Measurements from ENCODE around the gene PBX3. TPM values are rescaled to one million over a fixed set of nuclear protein-coding genes. Genes with fewer than 3 reads are reported as not detected.

PBX3 gene
- total RNA-seq, 1 experiment from 2014 or later: 39.0 TPM

- Histone ChIP-seq H3K4me1 (ENCODE audit: control insufficient read depth, insufficient read depth, low read length) (no peaks in the 10 kb centered on the region), H3K27ac (ENCODE audit: low read length) (no peak overlapping the region), H3K4me3 (ENCODE audit: low read depth in 2 of 2, low read length in 2 of 2) (no peak overlapping the region), H3K9me3 (ENCODE audit: control insufficient read depth, insufficient read depth, low read depth, low read length) (no peaks in the 10 kb centered on the region), H3K36me3 (ENCODE audit: control insufficient read depth, insufficient read depth, low read length) (no peaks in the 10 kb centered on the region; the same call in 1 of the 2 replicates), H3K27me3 (ENCODE audit: control insufficient read depth, insufficient read depth, low read length) (no peaks in the 10 kb centered on the region)
- no peak for ATAC-seq
- intact Hi-C loops (cut with micrococcal nuclease; ENCODE audit: unreplicated experiment) (no loop called here), in situ Hi-C loops (cut with HindIII; ENCODE audit: low pct_unique_long_range_greater_than_20kb, low sequenced_read_pairs) (no loop called here)
- no TSS peak for BruUV-seq (replicated peaks)
- ChIA-PET POLR2A (no interaction called here), CTCF (no interaction called here)
- DNase-seq (ENCODE audit: low read depth, low spot score): no peak
- TF ChIP-seq POLR2AphosphoS5 (IDR thresholded peaks at IDR 0.05; ENCODE audit: low read depth, low read length) (no peak), REST (IDR thresholded peaks at IDR 0.05; ENCODE audit: insufficient read depth in 1 of 2, low read depth in 2 of 2, low read length in 1 of 2) (no peak), CTCF (IDR thresholded peaks at IDR 0.05) (no peak), TCF7L2 (IDR thresholded peaks at IDR 0.05; ENCODE audit: low read depth, low read length) (no peak), SIN3A (IDR thresholded peaks at IDR 0.05; ENCODE audit: borderline replicate concordance, insufficient read depth, low read depth, low read length) (no peak)
Observed at GRCh38 chr9:125794708-125795107, 47.5 kb downstream of the PBX3 start.

- ATAC-seq (no peak), DNase-seq (ENCODE audit: low read depth, low spot score) (no peak)
- H3K4me3 ChIP-seq (ENCODE audit: low read depth in 2 of 2, low read length in 2 of 2): no peak overlapping the region
- H3K9me3 ChIP-seq (ENCODE audit: control insufficient read depth, insufficient read depth, low read depth, low read length): no peaks in the 10 kb centered on the region
- no peaks in the 10 kb centered on the region for H3K4me1 ChIP-seq (ENCODE audit: control insufficient read depth, insufficient read depth, low read length)
- CTCF ChIA-PET: no interaction called here
- in situ Hi-C loops (cut with HindIII; ENCODE audit: low pct_unique_long_range_greater_than_20kb, low sequenced_read_pairs) (no loop called here), intact Hi-C loops (cut with micrococcal nuclease; ENCODE audit: unreplicated experiment) (no loop called here)
- TF ChIP-seq POLR2AphosphoS5 (IDR thresholded peaks at IDR 0.05; ENCODE audit: low read depth, low read length) (no peak), TCF7L2 (IDR thresholded peaks at IDR 0.05; ENCODE audit: low read depth, low read length) (no peak), SIN3A (IDR thresholded peaks at IDR 0.05; ENCODE audit: borderline replicate concordance, insufficient read depth, low read depth, low read length) (no peak), CTCF (IDR thresholded peaks at IDR 0.05) (no peak), REST (IDR thresholded peaks at IDR 0.05; ENCODE audit: insufficient read depth in 1 of 2, low read depth in 2 of 2, low read length in 1 of 2) (no peak)
- no peaks in the 10 kb centered on the region; the same call in 1 of the 2 replicates for H3K36me3 ChIP-seq (ENCODE audit: control insufficient read depth, insufficient read depth, low read length)
- no peaks in the 10 kb centered on the region for H3K27me3 ChIP-seq (ENCODE audit: control insufficient read depth, insufficient read depth, low read length)
- no peak overlapping the region for H3K27ac ChIP-seq (ENCODE audit: low read length)
- BruUV-seq (replicated peaks): no TSS peak
- POLR2A ChIA-PET: no interaction called here
Observed at GRCh38 chr9:125795970-125796596, 48.9 kb downstream of the PBX3 start.
